Loucy (cell line): ENCODE measurements around the gene CABLES1.

ENCODE experiments used
- CTCF ChIP-seq: fragments of 200-600 bp; sonication (generic); conservative IDR thresholded peaks from 2 replicates; pipeline ENCODE4 v1.5.1; 2014; ENCODE audit warnings: mild to moderate bottlenecking, antibody characterized with exemption, low read length
- EZH2phosphoT487 ChIP-seq: fragments of 200-600 bp; IDR thresholded peaks from 2 replicates; pipeline ENCODE4 v1.6.1; 2018; ENCODE audit warnings: antibody characterized with exemption, mild to moderate bottlenecking, moderate library complexity, borderline replicate concordance

GRCh38 chr18:23107718-23108117, 27.6 kb upstream of the CABLES1 start:
- TF ChIP-seq CTCF (no peak), EZH2phosphoT487 (no peak)
